Measurements from ENCODE around the gene KLK12.

KLK12 gene

DNA sequence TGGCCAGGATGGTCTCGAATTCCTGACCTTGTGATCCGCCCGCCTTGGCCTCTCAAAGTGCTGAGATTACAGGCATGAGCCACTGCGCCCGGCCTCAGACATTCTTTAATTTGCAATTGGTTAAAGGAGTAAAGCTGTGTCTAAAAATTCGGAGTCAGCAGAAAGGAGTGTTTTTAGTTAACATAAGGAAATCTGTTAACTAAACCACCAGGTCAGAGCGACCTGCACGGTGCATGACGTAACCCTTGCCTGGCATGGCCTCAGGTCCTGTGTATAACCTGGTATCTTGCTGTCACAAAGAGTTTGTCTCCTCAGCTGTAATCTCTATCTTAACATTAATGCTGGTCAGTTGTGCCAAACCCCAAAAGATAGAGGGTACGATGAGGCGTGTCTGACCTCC lies 9.5 kb upstream of the KLK12 start:
- DNase-seq: no peak

DNA sequence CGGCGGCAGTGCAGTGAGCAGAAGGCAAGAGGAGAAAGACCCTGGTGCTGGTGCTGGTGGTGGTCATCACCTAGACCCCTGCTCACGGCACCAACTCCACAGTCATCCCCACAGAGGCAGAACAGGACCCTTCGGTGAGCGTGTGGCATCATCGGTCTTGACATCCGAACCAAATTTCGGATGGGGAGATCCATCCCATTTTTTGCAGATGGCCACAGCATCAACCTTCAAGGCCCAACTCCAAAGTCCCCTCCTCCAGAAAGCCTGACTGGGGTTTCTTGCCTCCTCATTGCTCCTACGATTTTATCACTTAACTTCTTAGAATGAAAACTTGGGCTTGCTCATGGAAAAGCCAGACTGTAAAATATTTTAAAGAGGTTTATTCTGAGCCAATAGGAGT lies 8.7 kb upstream of the KLK12 start:
- no peak for DNase-seq

DNA sequence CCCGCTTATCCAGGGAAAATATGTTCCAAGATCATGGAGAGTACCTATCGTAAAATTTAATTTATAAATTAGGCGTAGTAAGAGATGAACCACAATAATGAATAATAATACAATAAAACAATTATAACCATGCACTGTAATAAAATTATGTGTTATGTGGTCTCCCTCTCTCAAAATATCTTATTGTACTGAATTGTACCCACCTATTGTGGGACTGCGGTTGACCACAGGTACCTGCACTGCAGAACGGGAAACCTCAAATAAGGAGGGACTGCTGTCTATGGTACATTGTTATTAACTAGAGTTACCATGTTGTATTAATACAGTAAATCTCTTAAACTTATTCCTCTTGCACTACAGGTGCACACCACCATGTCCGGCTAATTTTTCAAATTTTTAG lies 5.3 kb upstream of the KLK12 start:
- DNase-seq: no peak

DNA sequence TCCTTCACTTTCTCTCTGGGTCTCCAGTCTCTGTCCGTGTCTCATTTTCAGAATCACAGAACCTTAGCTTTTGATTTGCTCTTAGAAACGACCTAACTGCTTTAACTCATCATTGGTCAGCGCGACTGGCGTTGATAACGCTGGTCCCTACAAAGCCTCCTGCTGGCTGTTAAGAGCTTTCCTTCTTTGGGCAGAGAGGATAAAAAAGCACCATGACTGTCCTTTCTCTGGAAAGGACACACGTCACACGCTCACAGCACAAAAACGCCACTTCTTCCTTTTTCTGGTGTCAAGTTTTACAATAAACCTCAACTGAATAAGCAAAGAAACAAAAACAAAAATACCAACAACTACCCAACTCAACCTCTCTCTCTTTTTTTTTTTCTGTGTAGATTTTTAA lies 1.7 kb upstream of the KLK12 start:
- DNase-seq: no peak

DNA sequence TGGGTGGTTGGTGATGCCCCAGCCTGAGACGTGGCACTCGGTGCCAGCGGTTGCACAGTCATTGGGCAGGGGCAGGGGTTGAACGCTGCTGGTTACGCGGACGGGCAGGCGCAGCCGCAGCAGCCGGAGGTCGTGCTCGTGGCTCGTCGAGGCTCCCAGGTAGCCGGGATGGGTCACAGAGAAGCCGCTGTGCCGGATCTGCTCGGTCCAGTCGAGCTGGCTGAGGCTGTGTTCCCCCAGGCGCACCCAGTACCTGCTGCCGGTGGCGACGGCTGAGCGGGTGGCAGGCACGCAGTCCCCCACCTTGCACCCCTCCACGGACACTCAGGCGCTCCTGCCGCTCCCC lies 2.9 kb downstream of the KLK12 start:
- DNase-seq: no peak

DNA sequence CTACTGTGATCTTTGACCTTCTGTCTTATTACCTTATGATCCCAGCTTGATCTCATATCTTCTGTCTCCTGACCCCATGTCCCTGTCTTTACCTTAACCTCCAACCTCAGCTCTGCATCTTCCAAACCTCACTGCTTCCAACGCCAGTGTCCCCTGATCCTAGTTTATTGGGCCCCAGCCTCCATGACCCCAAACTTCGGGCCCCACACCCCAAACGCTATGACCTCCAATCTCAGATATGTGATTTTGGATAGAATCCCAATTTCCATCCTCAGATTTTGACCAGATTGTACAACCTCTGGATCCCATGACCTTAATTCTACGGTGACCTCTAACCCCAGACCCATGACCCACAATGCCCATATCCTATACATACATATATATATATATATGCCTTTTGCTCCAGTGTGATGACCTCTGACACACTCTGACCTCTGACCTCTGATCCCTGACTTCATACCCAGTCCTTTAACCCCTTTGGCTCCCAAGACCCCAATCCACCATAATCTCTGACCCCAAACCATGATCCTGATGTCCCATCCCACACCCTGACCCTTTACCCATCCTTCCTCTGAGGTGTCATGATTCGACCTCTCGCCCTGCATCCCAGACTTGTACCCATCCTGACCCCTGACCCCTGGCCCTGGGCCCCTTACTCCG lies 3.5 kb downstream of the KLK12 start:
- DNase-seq: no peak

DNA sequence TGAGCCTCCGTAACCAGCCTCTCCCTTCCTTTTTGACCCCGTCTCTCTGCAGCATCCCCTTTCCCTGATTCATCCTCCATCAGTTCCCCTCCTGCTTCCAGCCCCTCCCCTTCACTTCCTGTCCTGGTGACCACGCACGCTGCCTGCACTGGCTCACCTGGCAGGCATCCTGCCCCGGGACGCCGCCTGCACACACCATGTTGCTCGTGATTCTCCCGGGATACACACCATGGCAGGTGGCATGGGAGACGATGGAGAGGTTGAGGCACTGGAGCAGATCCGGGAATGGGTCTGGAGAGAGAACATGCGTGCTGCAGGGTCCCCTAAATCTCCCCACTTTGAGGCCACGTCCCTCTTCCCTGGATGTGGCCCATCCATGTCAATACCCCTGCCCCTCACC lies 4.2 kb downstream of the KLK12 start:
- DNase-seq: no peak

DNA sequence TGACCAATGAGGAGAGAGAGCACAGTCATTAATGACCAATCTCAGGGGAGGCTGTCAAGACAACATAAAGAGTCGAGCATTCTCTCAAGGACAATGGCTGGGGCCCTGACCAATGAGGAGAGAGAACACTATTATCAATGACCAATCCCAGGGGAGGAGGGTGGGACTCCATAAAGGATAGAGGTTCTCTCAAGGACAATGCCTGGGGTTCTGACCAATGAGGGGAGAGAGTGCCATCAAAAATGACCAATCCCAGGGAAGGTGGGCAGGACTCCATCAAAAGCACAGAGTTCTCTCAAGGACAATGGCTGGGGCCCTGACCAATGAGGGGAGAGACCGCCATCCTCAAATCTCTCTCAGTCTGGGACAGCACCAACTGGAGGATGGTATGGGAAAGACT lies 5.1 kb downstream of the KLK12 start:
- no peak for DNase-seq

DNA sequence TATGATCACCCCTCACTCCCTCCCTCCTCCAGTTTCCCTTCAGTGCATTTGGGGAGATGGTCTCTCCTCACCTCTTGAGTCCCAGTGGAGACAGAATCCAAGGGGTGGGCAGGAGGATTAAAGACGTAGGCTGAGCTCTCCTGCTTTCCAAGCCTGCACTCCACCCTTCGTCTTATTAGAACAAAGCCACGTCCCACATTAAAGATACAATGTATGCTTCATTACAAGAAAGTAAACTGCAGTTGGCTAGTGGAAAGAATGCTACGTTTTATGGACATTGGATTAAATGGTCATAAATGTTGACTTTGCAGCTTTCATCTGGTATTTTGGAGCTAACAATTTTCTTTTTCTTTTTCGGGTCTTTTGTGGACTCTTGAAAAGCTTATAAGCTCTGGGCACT lies 6.9 kb downstream of the KLK12 start:
- no peak for DNase-seq

DNA sequence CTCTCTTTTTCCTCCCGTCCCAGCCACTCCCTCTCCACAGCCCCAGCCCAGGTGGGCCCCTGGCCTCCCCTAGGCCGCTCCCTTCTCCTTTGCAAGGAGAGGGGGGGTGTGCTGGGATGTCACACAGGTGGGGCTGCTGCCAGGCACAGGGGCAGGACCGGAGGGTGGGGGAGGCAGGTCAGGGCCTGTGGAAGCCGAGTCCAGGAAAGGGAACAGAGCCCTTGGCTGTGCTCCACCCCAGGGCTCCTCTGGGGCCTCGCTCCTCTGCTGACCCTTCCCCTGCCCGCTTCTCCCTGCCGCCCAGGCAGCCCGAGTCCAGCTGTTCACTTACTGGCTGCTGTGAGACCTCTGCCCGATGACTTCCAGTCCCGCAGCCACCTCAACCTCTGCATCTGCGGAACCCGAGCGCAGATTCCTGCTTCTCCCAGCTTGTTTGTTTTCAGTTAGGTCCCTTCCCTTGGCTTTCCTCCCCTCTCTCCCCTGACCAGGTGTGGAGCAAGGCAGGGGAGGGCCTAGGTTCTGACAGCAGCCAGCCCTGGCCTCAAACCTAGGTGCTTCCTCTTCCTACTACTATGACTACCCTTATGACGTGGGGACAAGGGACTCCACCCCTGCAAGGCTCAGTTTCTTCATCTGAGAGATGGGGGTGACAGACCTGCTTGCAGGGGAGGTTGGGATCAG lies 7.5 kb downstream of the KLK12 start:
- DNase-seq: no peak

DNA sequence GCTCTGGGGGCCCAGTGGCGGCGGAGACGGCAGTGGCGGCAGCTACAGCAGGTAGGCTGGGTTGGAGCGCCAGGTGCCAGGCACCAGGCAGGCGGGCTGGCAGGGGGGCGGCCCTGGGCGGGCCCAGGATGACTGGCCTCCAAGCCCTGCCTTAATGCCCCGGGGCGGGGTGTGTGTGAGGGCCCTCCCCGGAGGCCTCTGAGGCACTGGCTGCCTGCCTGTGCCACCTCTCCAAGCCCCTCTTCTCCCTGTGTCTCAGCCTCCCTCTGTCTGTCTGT lies 8.3 kb downstream of the KLK12 start, which contains the start of gene KLK11:
KLK11 (minus strand) TSS at position 63 of the 278 bp plus-strand sequence. CDS start 985 bp downstream, outside the sequence.
- no peak for DNase-seq

DNA sequence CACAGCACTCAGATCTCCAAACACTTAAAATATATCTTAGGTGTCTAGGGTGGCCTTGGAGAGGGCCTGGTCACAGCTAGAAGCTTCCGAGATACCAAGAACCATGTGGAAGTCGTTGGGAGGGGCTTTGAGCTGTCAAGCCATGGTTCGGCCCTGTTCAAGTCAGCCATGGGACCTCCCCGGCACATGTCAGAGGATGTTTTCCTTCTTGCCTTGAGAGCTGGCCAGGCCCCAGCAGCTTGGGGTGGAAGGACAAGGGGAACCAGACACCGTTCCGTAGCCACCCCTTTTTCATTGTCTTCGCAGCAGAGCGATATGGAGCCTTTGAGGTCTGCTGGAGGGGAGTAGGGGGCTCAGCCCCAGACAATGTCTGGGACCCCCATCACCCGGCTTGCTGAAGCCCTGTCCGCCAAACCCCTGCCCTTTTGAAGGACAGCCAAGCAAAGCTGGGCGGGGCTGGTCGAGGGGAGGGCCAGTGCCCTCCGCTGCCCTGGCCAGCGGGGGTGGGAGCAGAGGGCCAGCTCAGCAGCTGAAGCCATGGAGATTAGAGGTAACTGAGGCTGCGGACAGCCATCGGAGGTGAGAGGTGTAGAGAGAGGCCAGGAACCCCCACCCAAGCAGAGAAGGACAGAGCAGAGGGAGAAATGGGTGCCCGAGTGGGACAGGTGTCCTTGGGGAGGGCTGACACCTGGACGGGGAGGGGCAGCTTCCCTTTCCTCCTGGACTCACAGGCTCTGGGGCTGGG lies 8.8 kb downstream of the KLK12 start:
- no peak for DNase-seq

DNA sequence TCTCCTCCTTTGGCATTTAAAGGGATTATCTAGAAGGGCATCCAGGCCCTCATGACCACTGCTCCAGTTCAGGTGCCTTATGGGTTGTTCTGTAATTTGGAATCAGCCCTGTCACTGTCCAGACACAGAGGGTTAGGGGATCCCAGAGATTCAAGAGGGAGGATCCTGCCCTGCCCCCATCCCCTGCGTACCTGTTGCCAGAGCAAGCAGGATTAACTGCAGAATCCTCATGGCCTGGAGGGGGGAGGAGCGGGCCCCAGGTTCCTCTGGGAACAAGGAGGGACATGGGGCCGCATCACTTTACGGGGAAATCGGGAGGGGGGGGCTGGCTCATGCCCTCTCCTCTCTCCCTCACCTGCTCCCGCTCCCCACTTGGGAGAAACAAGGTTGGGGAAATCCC lies 9.4 kb downstream of the KLK12 start:
- DNase-seq: no peak

DNA sequence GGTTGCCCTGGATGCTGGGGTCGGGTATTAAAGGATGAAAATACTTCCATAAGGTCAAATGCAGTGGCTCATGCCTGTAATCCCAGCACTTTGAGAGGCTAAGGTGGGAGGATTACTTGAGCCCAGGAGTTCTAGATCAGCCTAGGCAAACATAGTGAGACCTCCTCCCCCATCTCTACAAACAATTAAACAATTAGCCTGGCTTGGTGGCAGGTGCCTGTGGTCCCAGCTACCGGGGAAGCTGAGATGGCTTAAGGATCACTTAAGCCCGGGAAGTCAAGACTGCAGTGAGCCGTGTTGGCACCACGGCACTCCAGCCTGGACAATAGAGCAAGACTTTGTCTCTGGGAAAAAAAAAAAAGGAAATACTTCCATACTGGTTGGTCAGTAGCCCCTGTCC lies 9.9 kb downstream of the KLK12 start:
- DNase-seq: no peak

DNA sequence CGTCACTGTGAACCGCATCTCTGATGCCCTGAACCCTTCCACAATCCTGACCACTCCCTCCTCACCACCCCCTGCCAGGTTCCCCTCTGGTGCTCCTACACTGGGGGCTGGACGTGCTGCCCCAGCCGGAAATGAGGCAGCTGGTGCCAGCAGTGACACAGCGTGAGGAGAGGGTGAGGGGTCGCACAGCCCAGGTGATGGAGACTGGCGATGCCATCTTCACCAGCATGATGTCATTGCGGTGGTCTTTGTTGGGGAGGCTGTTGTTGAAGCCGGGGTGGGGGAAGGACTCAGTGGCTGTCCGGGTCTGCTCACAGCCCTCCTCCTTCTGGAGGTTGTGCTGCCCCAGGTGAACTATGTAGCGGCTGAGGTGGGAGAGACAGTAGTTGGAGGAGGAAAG lies 10.9 kb downstream of the KLK12 start:
- no peak for DNase-seq

DNA sequence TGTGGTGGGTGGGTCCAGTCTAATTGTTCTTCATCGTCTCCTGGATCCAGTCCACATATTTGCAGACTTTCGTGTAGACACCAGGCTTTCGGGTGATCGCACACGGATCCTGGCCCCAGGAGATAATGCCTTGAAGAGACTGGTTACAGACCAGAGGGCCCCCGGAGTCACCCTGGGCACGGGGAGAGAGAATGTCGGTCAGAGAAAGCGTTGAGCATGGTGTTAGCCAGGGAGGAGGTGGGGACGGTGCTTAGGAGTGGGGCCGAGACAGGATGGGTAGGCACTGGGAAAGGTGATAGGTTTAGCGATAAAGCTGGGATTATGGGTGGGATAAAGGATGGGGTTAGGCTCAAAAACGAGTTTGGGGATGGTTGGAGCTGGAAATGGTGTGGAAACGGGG lies 12.3 kb downstream of the KLK12 start:
- no peak for DNase-seq

DNA sequence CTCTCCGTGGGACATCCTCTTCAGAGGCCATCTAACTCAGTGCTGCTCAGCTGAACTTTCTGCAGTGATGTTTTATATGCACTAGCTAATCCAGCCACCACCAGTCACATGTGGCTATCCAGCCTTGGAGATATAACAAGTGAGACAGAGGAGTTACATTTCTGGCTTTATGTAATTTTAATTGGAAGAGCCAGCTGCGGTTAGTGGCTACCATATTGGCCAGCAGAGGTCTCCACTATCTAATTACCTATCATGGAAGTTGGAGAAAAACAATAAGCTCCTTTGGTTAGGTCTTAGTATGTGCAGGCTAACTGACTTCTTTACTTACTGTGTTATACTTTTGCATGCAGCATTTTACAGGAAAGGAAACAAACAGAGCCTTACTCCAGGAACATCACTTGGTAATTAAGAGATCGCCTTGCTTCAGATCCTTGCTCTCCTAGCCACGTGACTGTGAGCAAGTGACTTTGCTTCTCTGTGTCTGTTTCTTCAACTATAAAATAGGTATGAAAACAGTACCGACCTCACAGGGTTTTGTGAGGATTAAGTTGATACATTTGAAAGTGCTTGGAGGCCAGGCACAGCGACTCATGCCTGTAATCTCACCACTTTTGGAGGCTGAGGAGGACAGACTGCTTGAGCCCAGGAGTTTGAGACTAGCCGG lies 13.7 kb downstream of the KLK12 start:
- no peak for DNase-seq

DNA sequence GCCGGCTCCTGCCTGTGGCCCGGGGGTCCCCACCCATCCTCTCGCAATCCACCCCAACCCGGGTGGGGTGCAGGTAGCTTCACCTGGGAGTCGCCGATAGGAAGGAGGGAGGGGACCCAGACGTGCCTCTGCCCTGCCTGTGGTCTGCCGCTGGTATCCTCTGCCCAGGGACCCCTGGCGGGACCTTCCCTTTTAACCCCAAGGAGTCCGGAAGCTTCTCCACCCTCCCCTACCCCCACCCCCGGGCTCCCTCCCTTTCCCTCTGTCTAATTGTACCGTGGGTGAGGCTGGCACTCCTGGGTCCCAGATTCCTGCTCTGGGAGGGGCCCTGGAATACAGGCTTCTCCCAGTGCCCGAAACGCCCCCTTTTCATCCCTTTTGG lies 15.3 kb downstream of the KLK12 start, which contains the start of gene KLK10:
KLK10 (minus strand) TSS at position 166 of the 382 bp plus-strand sequence. CDS start 579 bp downstream, outside the sequence.
- no peak for DNase-seq

DNA sequence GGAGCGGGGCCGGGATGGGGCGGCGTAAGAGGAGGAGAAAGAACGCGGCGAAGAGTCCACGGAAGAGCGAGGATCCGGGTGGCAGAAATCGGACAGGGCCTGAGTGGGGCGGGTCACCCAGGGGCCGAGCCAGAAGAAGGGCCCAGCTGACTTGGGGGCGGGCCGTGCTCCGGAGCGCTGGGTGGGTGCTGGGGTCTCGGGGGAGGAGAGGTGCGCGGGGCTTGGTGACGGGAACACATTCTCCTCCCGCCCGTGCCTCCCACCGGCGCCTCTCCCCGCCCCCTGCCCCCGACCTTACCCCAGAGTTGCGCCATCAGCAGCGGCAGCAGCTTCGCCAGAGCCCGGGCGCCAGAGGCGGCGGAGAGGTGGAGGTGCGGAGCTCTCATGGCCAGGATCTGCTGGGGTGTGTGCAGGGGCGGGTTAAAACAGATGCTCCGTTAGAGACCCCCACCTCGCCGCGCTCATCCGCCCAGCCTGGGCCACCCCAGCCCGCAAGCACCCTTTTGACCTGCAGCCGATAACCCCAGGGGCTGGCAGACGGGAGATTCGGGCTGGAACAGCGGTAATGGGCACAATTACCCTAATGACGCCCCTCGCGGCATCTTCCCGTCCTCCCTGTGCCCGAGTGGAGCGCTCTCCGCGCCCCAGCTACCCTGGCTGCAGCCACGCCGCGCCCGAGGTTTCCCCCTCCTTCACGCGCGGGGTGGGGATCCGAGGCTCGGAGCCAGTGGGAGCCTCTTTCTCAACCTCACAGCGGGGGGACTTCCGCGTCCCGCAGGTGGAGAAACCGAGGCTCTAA lies 15.9 kb downstream of the KLK12 start:
- no peak for DNase-seq

DNA sequence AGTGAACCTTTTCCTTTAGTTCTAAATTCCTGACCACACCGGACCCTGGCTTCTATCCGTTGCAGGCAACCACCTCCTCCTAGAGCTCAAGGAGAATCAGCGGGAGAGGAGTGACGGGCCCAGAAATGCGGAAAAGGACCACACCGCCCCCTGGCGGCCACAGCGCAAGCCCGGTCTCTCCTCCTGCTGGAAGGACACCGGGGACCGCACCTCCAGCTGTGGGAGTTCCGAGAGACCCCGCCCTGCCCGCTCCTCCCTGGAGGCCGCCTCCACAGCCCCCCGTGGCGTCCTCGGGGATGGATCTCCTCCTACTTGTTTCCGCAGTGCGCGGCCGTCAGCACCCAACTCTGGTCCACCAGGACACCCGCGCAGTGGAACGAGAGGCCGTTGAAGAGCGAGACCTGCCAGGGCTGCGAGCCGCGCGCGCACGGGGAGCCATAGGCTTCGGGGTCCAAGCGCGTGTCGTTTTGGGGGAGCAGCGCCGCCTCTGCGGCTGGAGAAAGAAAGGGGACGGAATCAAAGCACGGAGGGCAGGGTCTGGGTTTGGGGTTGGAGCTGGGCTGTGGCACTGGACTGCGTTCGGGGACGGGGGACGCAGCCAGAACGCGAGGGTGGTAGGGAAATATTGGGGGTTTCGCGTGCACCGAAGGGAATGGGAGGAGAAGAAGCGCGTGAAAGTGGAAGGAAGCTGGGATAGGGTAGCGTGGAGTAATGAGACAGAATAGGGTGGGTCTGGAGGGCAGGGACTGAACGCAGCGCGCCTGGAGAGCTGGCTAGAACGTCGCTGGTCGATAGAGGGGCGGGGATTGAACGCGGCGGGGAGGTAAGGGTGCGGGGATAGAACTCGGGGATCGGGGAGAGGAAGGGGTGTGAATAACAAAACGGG lies 17.8 kb downstream of the KLK12 start:
- DNase-seq: no peak

DNA sequence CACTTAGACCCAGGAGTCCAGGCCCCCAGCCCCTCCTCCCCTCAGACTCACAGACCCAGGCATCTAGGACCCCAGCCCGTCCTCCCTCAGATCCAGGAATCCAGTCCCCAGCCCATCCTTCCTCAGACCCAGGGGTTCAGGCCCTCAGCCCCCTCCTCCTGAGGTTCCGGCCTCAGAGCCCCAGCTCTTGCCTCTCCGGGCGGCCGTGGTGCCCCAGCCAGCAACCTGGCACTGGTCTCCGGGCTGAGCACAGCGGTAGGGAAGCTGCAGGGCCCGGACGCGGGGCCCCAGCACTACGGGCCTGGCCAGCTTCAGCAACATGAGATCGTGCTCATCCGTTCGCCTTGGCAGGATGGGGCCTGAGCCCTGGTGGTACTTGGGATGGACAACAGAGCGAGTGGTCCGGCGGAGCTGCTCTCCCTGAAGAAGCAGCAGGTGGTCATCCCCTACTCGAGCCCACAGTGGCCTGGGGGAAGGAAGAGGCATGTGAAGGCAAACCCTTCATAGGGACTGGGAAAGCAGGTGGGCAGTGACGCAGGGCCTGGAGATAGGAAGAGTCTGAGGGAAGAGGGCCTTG lies 19.0 kb downstream of the KLK12 start:
- DNase-seq: no peak

DNA sequence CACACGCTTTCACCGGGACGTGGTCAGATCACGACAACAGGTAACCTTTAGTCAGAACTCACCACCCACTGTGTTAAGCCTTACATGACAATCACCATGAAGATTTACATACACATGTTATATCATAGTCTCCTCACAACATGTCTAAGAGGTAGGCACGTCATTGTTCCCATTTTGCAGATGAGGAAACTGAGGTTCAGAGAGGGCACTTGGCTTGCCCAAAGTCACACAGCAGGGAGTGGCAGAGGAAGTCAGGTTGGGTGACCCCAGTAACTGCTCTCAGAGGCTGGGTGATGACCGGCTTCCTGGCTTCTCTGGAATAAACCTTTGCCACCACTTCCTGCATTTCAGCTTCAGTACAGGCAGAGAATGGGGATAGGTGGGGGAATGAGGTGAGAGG lies 20.6 kb downstream of the KLK12 start:
- DNase-seq: no peak
